Activated naive CD8-positive, alpha-beta T cell treated with anti-CD3 and anti-CD28 coated beads, Interleukin-2, amount 50 U/mL, for 16 hours (primary cell): ENCODE results near the gene ACOT2.

Source experiments
- DNase-seq: peaks from one replicate; pipeline ENCODE4 v3.0.0-alpha.2; 2020; ENCODE audit warnings: low read depth, low spot score

ACOT2 gene

GRCh38 chr14:73613419-73613963 lies 44.5 kb downstream of the ACOT2 start:
- no peak for DNase-seq

GRCh38 chr14:73616831-73617230 lies 47.8 kb downstream of the ACOT2 start:
- DNase-seq: no peak

- no peak for DNase-seq
Measured at GRCh38 chr14:73619524-73619923, 50.5 kb downstream of the ACOT2 start.

GRCh38 chr14:73620268-73620667 lies 51.3 kb downstream of the ACOT2 start:
- DNase-seq: no peak

GRCh38 chr14:73623504-73624054 lies 54.6 kb downstream of the ACOT2 start:
- DNase-seq: no peak
